GM21786 (cell line): ENCODE data around the gene GPC5.

Experiments used
- ATAC-seq: cut with Tn5 transposase; IDR thresholded peaks from one replicate; pipeline ENCODE4 v1.9.1; 2021; ENCODE audit not compliant: unreplicated experiment

The GPC5 gene

DNA sequence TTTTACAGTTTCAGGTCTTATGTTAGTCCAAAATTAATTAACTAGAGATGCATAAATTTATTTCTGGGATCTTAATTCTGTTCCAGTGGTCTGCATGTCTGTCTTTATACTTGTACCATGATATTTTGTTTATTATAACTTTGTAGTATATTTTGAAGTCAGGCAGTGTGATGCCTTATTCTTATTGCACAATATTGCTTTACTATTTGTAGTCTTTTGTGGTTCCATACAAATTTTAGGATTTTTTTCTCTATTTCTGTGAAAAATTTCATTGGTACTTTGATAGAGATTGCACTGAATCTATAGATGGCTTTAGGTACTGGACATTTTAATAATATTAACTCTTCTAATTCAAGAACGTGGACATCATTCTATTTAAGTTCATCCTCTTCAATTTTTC lies 304.0 kb downstream of the GPC5 start:
- ATAC-seq = no peak

DNA sequence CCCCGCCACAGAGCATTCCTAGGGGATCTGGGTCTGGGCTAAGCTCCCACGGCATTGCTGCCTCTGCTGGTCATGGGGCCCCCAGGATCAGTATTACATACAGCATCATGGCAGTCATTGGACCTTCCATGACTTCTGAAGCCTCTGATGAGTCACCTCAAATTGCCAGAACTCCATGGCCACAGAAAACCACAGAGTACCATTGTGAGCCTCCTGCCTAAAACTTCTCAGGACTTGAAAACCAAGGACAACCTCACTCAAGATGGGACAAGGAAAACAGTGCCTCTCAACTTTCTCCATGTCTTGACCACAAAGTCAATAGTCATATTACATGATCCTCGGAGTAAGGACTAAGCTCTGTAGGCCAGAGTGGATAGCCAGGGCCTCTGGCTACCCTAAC lies 306.0 kb downstream of the GPC5 start:
- ATAC-seq = no peak

GRCh38 chr13:91708558-91708957 lies 310.1 kb downstream of the GPC5 start:
- no peak for ATAC-seq

DNA sequence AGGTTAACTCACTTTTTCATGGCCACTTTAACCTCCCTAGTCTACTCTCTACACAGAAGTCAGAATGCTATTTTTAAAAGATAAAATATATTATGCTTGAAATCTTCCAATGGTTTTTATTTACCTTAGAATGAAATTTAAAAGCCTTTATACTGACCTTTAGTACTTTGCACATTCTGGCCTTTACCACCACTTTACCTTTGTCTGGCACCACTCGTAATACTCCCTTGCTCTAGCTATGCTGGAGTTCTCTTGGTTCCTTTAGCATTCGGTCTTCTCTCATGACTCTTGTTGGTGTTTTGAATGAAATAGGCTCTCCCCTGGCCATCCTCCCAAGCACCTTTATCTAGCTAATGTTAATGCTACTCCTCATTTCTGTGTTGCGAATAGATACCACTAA lies 310.8 kb downstream of the GPC5 start:
- ATAC-seq = no peak

GRCh38 chr13:91710733-91711132 lies 312.3 kb downstream of the GPC5 start:
- ATAC-seq = no peak

DNA sequence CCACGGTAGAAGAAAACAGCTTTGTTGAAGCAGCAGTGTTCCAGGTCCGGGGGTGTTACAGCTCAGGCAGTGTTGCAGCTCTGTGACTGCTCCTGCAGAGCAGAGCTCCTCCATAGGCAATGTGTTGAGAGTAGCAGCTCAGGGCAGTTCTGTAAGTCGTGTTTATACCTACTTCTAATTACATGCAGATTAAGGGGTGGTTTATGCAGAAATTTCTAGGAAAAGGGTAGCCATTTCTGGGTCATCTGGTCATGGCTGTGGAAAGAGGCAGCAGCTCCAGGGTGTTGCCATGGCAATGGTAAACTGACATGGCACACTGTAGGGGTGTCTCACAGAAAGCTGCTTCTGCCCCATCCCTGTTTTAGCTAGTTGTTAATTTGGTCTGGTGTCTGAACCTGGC lies 316.4 kb downstream of the GPC5 start:
- ATAC-seq = no peak

DNA sequence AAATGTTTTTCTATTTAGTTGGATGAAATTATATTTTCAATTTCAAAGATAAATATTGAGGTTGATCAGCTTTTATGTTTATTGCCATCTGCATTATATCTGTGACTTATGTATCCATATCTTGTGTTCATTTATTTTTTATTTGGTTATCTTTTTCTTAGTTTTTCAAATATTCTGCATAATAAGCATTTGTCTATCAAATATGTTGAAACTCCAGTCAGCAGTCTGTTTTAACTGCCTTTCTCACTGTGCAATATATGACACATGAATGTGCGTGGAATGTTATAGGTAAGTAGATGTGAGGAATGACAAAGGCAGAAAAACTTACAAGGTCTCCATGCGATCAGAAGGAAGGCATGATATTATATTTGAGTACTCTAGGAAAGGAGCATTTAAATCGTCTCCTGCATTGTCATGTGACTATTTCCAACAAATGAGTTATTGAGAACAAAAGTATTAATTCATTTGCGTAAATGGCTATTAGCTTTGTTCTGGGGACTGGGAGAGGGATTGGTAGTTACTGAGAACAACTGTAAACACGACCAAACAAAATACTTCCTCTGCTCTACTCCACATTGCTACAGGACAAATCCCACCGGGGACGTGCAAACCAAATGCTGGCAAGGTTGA lies 318.1 kb downstream of the GPC5 start:
- no peak for ATAC-seq

DNA sequence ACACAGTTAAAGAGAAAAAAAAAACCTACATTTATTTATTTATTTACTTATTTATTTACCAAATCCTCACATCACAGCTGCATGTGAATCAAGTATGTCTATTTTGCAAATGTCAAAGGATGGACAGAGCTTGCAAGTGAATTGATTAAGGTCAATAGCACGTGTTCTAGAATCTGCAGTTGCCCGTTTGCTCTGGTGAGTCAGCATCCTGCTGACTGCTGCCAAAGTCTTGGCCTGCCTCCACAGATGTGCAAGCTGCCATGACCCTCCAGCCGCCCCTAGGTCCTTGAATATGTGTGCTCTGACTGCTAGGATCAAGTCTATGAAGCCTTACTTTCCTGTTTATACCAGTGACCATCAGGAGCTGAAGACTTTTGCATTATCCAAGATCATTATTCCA lies 320.6 kb downstream of the GPC5 start:
- ATAC-seq = no peak

DNA sequence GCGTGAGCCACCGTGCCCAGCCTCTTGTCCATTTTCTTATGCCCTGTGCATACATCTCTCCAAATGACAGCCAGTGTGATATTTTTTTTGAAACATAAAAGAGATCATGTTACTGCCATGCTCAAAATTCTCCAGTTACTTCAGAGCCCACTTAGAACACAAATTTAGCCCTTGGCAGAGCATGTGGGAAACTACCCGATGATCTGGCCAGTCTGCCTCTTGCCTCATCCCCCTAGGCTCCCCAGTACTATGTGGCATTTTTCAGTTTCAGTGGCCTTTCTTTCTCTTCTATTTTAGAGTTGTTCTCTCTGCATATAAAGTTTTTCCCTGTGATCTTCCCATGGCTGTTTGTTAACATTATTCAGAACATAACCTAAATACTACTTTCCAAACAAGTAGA lies 323.0 kb downstream of the GPC5 start:
- ATAC-seq = no peak

DNA sequence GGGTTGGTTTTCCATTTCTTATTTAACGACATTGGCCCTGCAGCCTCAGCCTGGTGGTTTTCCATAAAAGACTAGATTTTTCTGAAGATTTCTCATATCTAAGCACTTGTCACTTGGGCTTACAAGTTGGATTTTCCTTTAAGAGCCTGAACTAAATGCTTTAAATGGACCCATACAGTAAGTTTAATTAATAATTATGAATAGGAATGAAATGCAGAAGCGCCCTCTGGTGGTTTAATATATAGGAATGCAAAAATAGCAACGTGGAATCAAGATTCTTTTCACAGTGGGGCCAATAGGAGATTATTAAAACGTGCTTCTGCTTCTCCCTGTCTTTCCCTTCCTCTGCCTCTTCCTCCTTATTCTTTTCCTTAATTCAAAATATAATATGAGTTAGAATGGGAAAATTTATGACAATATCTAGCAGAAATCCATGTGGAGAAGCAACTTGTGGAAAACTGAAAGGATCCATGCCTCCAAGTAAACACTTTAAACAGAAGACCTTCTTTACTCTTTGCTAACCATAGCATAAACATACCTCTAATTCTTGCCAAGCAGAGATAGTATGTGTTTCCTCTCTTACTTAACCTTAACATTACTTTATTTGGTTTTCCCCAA lies 324.0 kb downstream of the GPC5 start:
- ATAC-seq = no peak

DNA sequence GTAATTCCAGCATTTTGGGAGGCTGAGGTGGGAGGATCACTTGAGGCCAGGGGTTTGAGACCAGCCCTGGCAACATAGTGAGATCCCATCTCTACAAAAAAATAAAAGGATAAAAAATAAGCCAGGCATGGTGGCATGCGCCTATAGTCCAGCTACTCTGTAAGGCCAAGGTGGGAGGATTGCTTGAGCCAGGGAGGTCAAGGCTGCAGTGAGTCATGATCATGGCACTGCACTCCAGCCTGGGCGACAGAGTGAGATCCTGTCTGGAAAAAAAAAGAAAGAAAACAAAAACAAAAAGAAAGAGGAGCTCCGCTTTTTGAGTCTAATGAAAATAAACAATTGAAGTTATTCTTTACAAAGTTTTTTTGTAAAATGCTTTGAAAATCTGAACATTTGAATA lies 326.2 kb downstream of the GPC5 start:
- no peak for ATAC-seq

GRCh38 chr13:91725646-91726045 lies 327.2 kb downstream of the GPC5 start:
- ATAC-seq = no peak

DNA sequence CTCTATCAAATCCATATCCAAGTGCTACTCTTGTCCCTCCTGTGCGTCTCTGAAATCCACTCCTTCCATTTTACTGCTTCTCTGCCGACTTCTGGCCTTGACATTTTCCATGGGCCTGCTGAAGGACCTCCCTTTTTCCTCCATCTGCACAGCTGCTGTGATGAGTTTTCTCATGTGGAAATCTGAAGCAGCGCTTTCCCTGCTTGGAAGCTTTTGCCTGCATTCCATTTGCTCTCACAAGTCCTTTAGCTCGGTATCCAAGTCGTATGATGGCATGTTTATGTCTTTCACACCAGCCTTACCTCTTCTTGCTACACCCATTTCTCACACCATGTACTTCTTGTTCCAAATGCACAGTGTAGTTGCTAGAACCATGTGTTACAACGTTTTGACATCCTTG lies 328.2 kb downstream of the GPC5 start:
- no peak for ATAC-seq

DNA sequence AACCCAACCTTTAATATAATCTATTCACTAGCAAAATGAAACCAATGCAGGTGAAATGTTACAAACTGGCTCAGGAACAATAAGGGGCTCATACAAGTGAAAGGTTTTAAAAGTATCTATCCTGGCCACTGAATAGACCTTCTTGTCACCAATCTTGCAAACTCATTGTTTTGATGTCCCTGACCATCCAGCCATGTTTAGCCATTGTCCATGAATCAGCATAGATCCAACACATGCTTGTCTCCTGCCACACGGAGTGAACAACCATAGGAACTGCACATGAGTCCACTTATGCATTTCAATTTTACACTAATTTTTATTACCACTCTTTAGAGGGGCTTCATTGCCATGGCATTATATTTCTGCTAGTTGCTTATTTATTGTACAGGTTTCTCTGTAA lies 331.4 kb downstream of the GPC5 start:
- ATAC-seq = no peak

DNA sequence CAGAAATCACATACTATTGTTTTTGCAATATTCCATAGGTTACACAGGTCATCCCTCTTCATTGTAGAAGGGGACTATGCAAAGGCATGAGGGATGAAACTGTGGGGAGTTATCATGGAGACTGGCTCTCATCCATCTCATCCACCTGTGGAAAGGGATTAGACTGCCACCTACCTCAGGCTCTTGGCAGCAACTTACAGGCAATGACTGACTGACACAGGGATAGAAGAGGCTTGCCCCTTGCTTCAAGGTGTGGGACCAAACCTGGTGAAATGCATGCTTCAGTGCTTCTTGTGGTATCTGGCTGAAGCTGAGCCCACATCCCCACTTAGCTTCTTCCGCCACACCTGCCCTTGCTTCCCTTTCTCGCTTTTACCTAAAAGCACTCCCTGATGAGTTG lies 341.3 kb downstream of the GPC5 start:
- no peak for ATAC-seq

DNA sequence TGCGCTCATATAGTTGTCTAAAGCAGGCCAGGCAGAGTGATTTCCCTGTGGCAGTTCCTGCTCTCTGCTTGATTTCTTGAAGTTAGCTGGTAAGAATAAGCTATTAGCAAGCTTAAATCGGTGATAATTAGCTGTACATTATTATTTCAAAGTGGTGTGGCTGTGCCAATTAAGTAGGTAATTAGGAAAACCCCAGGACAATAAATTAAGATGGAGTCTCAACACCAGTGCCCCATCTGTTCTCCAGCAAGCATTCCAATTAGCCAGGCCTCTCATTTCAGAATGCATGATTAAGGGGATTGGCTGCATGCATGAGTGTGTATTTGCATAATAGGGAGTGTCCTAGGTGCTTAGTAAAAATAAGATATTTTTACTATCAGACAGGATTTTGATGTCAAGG lies 342.3 kb downstream of the GPC5 start:
- no peak for ATAC-seq

- ATAC-seq = no peak
These were observed 343.5 kb downstream of the GPC5 start for GRCh38 chr13:91741925-91742324.

DNA sequence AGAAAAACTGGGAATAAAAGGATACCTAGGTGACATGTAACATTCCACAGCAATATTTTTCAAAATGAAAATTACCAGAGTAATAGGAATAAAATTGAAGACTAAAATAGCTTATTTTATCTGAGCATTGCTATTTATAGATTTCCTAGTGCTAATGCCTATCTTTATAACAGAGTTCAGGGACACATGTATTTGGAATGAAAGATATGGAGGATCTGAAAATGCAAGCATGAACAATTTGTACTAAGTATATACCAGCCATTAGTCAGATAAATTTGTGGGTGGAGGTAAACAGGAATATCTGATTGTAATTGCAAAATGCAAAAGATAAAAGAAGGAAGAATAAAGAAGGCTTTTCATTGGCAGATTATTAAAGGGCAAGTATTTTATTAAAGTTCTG lies 345.9 kb downstream of the GPC5 start:
- no peak for ATAC-seq

DNA sequence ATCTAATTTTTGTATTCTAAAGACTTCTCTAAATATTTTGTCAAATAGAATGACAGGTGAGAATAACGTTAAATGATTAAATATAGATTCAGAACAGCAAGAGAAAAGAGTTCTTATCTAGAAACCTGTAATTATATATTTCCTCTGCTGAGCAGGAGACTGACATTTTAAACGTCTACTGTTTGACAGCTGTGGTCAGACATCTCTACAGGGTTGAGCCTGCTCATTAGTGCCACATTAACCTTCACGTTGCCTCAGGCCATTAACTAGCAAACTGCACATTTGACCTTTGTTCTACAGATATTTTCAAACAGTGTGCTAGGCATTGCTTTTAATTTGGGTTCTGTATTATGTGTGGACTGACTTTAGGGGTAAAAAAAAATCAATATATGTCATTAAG lies 347.5 kb downstream of the GPC5 start:
- no peak for ATAC-seq

DNA sequence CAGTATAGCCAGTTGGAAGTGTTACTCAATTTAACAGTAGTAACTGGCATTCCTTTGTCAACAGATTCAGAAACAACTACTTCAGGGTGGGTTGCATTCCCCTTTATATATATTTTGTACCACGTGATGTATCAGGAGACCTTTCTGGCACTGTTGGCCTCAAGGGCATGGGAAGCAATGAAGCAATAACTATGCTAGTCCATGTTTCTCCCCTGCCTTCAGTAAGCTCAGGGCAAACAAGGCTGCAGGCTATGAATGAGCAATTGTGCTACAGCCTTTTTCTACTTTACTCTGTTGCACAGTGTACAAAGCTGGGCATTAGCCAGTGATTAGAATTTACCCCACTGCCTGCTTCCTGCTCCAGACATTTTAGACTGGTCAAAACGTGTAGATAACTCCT lies 348.8 kb downstream of the GPC5 start:
- ATAC-seq = no peak

GRCh38 chr13:91748416-91749089 lies 350.1 kb downstream of the GPC5 start:
- ATAC-seq = no peak

- ATAC-seq = no peak
These were observed 360.3 kb downstream of the GPC5 start for GRCh38 chr13:91758724-91759123.

DNA sequence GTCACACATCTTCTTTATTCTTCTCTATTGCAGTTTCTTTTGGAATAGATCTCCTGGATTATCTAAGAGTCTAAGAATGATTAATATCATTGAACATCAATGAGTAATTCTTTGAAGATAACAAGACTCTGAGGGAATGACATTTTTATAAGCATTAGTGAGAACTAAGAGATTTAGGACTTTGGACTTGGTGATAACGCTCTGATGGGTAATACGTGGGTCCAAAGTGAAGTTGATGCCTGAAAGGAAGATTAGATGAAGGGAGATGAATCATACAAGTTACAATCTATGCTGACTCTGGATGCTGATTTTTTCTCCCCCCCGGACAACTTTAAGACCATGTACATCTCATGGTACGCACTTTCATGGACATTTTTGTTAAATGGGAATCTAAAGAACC lies 364.5 kb downstream of the GPC5 start:
- no peak for ATAC-seq
